HG03066 (cell line): ENCODE data around the gene HIF1A.
"Not testable (repeated sequence)": the region's sequence is repeated elsewhere in the genome, so short reads cannot be mapped to it uniquely, and the experiment has no call there.

Experiments
- ATAC-seq: cut with Tn5 transposase; IDR thresholded peaks from one replicate; pipeline ENCODE4 v1.9.1; 2021; ENCODE audit warnings: low read depth; ENCODE audit not compliant: unreplicated experiment

Gene HIF1A

DNA sequence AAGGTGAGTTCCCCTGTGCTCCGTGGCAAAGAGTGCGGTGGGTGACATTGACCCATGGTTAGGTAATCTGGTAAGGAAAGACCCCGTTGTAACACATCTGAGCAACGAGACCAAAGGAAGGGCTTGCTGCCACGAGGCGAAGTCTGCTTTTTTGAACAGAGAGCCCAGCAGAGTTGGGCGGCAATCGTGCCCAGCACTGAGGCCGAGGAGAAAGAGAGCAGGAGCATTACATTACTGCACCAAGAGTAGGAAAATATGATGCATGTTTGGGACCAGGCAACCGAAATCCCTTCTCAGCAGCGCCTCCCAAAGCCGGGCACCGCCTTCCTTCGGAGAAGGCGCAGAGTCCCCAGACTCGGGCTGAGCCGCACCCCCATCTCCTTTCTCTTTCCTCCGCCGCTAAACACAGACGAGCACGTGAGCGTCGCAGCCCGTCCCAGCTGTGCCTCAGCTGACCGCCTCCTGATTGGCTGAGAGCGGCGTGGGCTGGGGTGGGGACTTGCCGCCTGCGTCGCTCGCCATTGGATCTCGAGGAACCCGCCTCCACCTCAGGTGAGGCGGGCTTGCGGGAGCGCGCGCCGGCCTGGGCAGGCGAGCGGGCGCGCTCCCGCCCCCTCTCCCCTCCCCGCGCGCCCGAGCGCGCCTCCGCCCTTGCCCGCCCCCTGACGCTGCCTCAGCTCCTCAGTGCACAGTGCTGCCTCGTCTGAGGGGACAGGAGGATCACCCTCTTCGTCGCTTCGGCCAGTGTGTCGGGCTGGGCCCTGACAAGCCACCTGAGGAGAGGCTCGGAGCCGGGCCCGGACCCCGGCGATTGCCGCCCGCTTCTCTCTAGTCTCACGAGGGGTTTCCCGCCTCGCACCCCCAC, at the start of gene HIF1A:
HIF1A (plus strand) TSS at position 684 of the 865 bp plus-strand sequence. CDS start 292 bp downstream, outside the sequence.
- ATAC-seq: peak; percentile 90

DNA sequence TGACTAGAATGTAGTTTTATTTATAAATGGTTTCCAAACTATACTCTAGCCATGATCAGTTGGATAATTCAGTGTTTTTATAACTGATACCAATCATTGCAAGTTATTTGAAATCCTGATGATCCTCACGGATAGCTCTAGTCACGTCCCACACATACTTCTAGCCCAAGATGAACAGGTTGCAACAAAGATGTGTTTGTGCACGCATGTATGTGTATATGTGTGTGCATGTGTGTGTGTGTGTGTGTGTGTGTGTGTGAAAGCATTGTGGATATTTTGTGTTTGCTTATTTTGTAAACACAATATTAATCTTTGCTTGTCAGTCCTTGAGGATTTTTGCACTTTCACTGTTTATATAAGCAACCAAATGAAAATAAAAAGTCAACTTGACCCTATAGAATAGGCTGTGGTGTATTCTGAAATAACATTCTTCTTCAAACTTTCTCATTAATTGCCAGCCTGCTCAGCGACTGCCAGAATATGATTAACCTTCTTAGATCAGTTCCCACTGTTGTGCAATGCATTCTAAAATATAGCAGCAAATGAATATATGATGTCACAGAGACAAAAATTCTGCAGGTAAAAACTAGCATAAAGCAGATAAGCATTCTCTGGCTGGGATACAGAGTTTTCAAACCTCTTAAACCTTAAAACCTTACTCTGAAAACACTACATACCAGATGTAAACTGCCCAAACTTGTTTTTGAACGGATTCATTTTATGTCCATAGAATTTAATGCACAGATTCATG, 48.8 kb upstream of the HIF1A start:
- ATAC-seq: no peak

DNA sequence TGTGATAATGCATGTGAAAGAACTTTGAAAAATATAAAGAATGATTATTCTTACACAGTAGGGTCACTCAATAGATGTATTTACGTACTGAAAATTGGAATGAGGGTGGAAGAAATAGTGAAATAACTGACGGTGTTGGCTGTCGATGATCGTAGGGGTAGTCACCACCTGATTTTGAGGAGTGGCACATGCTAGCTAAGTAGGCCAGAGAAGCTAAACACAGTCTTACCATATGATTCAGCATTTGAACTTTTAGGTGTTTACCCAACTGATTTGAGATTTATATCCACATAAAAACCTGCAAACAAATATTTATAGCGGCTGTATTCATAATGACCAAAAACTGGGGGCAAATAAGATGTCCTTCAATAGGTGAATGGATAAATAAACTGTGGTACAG, 47.6 kb upstream of the HIF1A start:
- ATAC-seq: no peak

DNA sequence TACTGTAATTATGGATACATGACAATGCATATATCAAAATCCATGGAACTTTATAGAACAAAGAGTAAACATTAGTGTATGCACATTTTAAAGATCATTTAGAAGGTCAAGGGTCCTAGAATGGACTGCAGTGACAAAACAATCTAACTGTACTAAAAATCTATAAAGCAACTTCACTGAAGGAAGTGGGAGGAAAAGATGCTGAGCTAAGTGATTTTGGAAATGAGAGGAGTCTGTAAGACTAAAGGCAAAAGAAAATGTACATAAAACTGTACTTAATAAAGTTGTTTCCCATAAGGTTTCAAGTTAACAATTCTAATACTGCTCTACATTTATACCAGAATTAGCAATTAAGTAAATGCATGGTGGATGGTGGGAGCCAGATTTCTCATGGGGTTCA, 46.9 kb upstream of the HIF1A start:
- ATAC-seq: no peak

DNA sequence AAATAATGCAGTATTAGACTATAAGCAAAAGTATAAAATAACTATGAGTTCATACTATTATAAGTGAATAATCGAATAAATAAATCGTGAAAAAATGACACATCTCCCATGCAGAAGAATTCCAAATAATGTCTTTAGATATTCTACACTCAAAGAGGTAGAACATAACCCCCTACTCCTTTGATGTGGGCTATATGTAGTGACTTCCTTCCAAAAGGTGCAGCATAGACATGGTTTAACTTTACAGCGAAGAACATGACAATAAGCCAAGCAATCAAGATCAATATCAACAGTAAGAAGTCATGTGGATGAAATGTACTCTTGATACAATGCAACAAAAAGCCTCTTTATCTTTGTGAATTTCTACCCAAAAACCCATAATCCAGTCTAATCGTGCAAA, 46.0 kb upstream of the HIF1A start:
- ATAC-seq: no peak

DNA sequence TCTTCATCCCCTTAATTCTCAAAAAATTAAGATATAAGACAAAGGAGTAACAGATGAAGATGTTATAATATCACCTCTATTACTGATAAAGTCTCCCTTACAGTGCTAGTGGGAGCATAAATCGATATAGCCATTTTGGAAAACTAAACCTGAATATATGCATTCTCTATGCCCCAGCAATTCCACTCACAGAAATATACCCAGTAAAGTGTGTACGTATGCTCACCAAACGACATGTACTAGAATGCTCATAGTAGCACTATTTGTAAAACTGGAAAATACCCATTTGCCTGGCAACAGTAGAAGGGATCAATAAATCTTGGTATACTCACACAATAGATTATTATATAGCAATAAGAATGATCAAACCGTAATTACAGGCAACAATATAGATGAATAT, 44.0 kb upstream of the HIF1A start:
- no peak for ATAC-seq

DNA sequence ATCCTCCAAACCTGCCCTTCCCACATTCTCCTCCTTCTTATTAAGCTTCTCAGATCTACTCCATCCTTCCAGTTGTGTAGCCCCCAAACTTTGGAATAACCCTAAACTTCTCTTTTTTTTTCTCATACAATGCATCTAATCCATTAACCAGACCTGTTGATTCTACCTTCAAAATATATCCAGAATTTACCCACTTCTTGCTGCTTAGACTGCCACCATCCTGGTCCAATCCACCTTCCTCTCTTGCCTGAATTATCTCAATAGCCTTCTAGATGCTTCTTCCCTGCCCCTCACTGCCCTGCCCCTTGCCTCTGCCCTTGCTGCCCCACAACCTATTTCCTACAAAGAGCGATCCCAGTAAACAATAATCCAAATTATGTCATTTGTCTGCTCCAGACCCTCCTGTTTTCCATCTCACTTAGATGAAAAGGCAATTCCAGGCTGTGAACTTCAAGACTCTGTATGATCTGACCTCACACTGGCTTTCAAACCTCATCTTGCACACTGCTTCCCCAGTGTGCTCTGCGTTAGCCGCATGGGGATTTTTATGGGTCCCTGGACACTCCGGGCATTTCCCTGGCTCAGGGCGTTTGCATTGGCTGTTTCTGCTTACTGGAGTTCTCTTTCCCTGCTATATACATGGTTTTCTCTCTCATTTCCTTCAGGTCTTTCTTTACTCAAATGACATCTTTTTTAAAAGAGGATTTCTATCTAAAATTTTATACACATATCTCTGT, 42.6 kb upstream of the HIF1A start:
- ATAC-seq: no peak

DNA sequence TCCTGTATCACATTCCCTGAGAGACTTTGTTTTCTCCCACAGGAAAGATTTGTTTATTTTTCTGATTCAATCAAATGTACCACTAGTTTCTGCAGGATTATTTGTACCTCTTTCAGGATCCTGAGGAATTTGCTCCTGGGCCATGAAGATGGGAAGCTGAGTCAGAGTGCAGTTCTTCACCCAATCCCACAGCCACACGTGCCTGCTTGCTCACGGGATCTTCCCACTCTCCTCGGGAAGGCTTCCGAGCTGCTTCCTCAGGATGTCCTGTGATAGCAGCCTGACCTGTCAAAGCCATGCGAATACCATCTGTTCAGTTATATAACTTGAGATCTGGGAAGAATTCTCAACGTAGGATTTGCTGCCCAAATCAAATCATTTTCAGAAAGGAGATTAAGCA, 41.8 kb upstream of the HIF1A start:
- ATAC-seq: no peak

DNA sequence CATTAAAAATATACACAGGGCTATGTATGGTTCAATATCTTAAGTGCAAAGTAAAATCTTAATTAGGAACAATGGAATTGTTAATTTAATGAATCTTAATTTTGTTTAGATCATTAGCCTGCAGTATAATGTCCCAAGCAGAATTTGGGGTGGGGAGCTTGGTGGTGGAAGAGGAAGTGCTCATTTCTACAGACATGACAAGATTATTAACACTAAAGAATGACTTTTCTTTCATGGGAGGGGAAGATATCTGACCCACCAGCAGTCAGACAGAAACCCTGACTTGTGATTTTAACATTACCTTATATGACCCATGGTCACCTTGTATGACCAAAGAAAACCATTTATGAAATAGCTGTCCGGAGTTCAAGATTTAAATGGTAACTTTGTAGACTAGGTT, 41.3 kb upstream of the HIF1A start:
- no peak for ATAC-seq

DNA sequence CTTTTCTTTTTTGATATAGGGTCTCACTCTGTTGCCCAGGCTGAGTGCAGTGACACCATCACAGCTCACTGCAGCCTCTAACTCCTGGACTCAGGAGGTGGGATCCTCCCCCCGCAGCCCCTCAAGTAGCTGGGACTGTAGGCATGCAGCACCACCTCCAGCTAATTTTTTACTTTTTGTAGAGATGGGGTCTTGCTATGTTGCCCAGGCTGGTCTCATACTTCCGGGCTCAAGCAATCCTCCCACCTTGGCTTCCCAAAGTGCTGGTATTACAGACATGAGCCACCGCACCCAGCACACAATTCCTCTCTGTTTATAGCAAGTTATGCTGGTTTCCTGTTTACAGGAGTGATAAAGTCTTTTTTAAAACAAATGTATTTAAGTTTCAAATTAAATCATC, 39.5 kb upstream of the HIF1A start:
- ATAC-seq: no peak

DNA sequence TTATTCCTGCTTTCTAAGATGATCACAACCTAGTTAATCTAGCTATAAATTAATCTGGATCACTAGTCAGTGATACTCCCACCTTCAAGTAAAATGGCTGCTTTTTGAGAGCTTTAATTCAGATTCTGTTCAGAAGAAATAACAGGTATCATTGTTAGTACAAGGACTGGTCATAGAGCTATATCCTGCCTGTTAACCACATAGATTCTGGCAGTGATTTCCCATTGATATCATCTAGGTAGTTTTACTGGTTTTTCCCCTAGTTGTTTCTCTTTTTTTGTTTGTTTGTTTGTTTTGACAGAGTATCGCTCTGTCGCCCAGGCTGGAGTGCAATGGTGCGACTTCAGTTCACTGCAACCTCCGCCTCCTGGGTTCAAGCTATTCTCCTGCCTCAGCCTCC, 39.0 kb upstream of the HIF1A start:
- ATAC-seq: no peak

DNA sequence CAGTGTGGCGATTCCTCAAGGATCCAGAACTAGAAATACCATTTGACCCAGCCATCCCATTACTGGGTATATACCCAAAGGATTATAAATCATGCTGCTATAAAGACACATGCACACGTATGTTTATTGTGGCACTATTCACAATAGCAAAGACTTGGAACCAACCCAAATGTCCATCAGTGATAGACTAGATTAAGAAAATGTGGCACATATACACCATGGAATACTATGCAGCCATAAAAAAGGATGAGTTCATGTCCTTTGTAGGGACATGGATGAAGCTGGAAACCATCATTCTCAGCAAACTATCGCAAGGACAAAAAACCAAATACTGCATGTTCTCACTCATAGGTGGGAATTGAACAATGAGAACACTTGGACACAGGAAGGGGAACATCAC, 37.2 kb upstream of the HIF1A start:
- ATAC-seq: not testable (repeated sequence)

DNA sequence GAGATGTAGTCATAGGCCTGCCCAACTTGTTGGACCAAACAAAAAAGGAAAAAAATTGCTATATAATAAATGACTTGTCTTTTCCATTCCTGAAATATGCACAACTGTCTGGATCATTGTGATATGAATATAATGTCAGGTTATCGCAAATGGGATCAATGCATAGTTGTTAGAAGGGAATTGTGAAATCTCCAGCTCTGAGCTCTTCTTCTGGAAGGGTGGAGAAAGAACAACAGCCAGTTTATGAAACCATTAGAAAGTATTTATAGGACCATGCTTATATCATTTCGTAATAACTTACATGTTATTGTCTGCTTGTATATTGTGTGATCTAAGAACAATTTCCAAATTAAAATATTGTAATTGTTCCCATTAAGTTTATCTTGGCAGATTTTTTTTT, 35.7 kb upstream of the HIF1A start:
- ATAC-seq: no peak

DNA sequence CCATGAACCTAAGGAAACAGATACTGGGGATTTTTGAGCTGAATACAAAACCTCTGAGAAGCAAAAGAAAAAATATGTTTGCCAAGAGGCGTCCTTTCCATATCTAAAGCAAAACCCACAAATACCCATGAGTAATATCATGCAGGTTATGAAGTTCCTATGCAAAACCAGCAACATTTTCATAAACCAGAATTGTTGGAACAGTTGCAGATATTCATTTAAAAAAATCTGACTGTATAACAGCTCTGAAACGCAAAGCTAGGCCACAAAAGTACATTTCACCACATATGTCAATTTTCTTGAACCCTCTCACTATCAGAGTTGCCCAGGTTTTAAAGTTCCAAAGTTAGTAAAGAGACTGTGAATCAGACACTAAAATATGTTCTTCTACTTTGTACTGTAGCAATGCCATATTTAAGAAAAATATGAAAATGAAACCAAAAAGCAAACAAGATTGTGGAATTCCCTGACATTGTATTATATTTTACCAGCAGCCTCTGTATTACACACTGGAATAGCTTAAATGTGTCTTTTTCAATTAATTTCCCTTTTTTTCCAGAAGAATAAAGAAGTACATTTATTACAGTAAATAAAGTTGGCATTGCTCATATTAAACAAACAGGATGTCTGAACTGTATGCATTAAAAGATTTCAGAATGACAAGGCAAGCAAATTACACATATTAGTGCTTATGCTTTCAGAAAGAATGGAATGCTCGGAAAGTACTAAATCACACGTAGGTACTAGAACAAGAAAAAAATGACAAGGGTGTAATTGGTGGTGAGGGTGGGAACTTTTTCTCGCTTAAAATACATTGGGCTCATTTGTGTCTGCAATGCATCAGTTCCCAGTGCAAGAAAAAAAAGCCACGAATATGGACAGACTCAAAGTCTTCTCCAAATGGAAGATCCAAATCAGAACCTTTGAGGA, 33.6 kb upstream of the HIF1A start:
- no peak for ATAC-seq

DNA sequence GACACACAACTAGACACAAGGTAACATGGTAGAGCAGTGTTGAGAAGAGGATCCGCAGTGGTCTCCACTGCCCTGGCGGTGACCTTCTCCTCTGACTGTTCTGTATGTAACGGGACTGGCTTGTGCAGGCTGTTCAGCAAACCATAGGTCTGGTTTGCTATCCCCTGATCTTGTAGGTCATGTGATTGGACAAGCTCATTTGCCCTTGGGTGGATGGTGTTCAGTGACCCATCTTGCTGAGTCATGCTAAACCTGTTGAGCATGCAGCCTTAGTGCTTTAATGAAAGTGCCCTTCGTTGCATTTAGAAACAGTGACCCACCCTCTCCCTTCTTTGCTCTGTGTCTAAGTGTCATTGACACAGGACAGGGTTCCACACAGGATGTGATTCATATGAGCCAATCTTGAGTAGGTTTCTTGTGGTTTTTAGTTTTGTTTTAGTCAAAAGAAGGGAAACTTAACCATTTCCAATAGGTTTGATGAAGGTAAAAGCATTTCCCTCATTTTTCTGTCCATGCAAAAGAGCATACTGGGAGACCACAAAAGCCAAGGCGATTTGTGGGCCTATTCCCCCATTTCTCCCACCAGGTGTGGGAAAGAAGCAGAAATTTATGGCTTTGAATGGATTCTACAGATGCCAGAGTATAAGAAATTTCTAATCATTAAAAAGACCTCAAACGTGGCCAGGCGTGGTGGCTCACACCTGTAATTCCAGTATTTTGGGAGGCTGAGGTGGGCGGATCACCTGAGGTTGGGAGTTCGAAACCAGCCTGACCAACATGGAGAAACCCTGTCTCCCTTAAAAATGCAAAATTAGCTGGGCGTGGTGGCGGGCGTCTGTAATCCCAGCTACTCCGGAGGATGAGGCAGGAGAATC, 32.6 kb upstream of the HIF1A start:
- peak; percentile 82 for ATAC-seq

DNA sequence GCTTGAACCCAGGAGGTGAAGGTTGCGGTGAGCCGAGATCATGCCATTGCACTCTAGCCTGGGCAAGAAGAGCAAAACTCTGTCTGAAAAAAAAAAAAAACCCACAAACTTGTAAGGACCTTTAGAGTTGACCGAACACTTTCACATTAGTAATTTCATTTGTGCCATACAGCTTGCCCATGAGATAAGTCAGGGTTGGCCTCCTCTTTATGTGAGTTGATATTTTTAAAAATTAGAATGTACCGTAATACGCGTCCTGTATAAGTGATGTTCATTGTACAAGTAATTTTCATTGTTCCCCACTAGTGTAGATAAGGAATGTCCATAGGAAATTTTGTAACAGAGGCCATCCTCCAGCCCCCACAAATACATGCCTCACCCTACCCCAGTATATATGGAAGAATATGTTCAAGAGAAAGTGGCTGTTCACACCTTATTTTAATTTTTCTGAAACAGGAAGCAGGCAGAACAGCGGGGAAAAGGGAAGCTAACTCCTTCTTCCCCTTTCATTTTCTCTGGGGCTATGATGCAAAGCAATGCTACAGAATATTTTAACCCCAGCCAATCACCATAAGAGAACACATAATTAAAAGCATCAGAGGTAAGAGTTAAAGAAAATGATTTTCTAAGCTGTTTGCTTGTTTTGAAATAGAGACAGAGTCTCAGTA, 31.9 kb upstream of the HIF1A start:
- no peak for ATAC-seq

DNA sequence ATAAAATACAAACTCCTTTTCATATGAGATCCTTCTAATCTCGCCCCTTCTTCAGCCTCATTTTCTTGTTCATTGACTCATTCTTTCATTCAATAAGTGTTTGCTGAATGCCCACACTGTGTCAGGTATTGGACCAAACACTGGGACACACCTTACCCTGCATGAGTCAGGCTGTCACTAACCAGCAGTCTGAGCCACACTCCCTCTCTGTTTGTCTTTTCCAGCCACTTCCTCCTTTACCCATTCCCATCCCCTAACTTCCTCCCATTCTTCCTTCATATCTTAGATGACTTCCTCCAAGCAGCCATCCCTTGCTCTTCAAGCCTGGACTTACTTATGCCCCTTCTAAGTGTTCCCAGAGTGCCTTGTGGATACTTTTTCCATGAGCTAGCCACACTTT, 27.0 kb upstream of the HIF1A start:
- ATAC-seq: no peak

DNA sequence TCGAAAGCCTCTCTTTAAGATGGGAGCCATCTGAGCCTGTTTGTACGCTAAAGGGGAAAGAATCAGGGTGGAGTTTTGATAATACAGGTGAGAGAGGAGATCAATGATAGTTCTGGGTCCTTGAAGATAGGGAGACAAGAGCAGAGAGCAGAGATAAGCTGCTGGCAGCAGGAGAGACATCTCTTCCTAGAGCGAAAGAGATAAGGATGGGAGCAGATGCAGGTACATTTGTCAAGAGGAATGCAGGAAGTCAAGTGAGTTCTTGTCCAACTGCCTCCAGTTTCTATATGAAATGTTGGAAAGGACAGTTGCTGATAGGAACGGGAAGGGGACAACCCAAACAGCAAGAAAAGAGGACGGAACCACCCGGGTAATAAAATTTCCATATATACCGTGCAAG, 24.7 kb upstream of the HIF1A start:
- ATAC-seq: no peak

DNA sequence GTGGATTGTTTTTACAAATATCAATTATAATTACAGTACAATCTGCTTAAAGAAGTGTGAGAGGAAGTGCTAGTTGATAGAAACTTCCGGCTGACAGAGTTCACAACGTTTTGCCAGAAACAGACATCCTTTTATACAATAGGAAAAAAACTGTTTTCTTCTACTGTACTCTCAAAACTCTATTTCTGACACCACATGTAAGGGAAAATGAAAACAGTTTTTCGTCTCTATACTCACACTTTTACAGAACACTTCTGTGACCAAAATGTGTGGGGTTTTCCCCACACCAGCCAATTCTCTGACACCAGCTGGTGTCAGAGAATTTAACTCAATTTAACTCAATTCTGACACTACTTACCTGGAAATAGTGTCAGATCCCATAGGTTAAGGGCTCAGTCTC, 24.2 kb upstream of the HIF1A start:
- peak; percentile 91 for ATAC-seq
